OCI-LY7 (cell line): ENCODE measurements around the gene PLCXD3. TPM values are rescaled to one million over a fixed set of nuclear protein-coding genes. Genes with fewer than 3 reads are reported as not detected.

Source experiments
- BruUV-seq: library from RNA; stranded (reverse); fragments of 400-500 nt; replicated peaks from 2 replicates; lab custom pipeline; 2021; lab: Mats Ljungman, UMichigan
- CTCF ChIA-PET: fragments of 300-600 bp; sonication (Branson Sonifier 250); formaldehyde crosslinking; loops from one replicate; lab custom pipeline; 2022; ENCODE audit warnings: antibody characterized with exemption; ENCODE audit not compliant: unreplicated experiment; lab: Charles Lee
- POLR2A ChIA-PET: fragments of 300-600 bp; sonication (Branson Sonifier 250); formaldehyde crosslinking; loops from one replicate; lab custom pipeline; 2022; ENCODE audit warnings: antibody characterized with exemption; lab: Charles Lee
- DNase-seq: peaks from one replicate; pipeline ENCODE4 v3.0.0-alpha.2; 2015; ENCODE audit warnings: low spot score
- H2AFZ ChIP-seq: fragments of 200-600 bp; sonication (generic), shearing (Covaris generic); 2 replicates; pipeline ENCODE4 v1.6.1; 2014; ENCODE audit warnings: mild to moderate bottlenecking, antibody characterized with exemption, low read length, moderate library complexity
- H3K27ac ChIP-seq: fragments of 200-600 bp; sonication (generic); 2 replicates; pipeline ENCODE4 v1.5.1; 2014; ENCODE audit warnings: mixed run types, low read depth, mild to moderate bottlenecking, moderate library complexity, low read length, inconsistent platforms; ENCODE audit not compliant: poor library complexity, severe bottlenecking
- H3K36me3 ChIP-seq: fragments of 200-600 bp; sonication (generic); 2 replicates; pipeline ENCODE4 v1.6.1; 2014; ENCODE audit warnings: mild to moderate bottlenecking, antibody characterized with exemption, low read length, moderate library complexity, mixed read lengths; ENCODE audit not compliant: insufficient read depth
- H3K4me1 ChIP-seq: fragments of 200-600 bp; sonication (generic); 2 replicates; pipeline ENCODE4 v1.5.1; 2014; ENCODE audit warnings: mild to moderate bottlenecking, low read length; ENCODE audit not compliant: insufficient read depth, poor library complexity, severe bottlenecking
- H3K4me2 ChIP-seq: fragments of 200-600 bp; sonication (generic); 2 replicates; pipeline ENCODE4 v1.6.1; 2014; ENCODE audit warnings: mild to moderate bottlenecking, low read length
- H3K4me3 ChIP-seq: fragments of 200-600 bp; sonication (generic); 2 replicates; pipeline ENCODE4 v1.5.1; 2014; ENCODE audit warnings: mild to moderate bottlenecking, low read depth, low read length; ENCODE audit not compliant: poor library complexity, severe bottlenecking
- H3K79me2 ChIP-seq: fragments of 200-600 bp; sonication (generic); 2 replicates; pipeline ENCODE4 v1.6.1; 2016; ENCODE audit warnings: low read depth, mild to moderate bottlenecking, low read length, moderate library complexity, mixed read lengths; ENCODE audit not compliant: insufficient read depth
- H3K9me2 ChIP-seq: fragments of 200-600 bp; sonication (generic); 2 replicates; pipeline ENCODE4 v1.6.1; 2016; ENCODE audit warnings: mild to moderate bottlenecking, low read length, mixed read lengths; ENCODE audit not compliant: insufficient read depth
- H3K9me3 ChIP-seq: fragments of 200-600 bp; sonication (generic); 2 replicates; pipeline ENCODE4 v1.6.1; 2014; ENCODE audit warnings: mild to moderate bottlenecking, mixed run types, low read length, mixed read lengths
- H4K20me1 ChIP-seq: fragments of 200-600 bp; sonication (generic); 2 replicates; pipeline ENCODE4 v1.6.1; 2014; ENCODE audit warnings: mild to moderate bottlenecking, antibody characterized with exemption, low read length, moderate library complexity, mixed read lengths; ENCODE audit not compliant: insufficient read depth
- CTCF ChIP-seq: fragments of 200-600 bp; sonication (generic); conservative IDR thresholded peaks from 2 replicates; pipeline ENCODE4 v1.5.1; 2014; ENCODE audit warnings: mild to moderate bottlenecking, antibody characterized with exemption, low read length, moderate library complexity, mixed read lengths
- EZH2phosphoT487 ChIP-seq: fragments of 200-600 bp; sonication (generic); IDR thresholded peaks from 2 replicates; pipeline ENCODE4 v1.6.1; 2018; ENCODE audit warnings: low read depth, borderline replicate concordance, mild to moderate bottlenecking, mixed run types, antibody characterized with exemption, low read length, moderate library complexity, mixed read lengths
- intact Hi-C: fragments of 100-400 bp; cut with micrococcal nuclease; formaldehyde crosslinking; loops from one replicate; pipeline ENCODE4 v1.10.0; 2022; ENCODE audit not compliant: unreplicated experiment
- total RNA-seq, 2 experiments: library from RNA; depleted of rRNA in 1 of 2; stranded (reverse); fragments of >200 nt in 1 of 2; shearing (Covaris generic) in 1 of 2; gene quantifications; 2 replicates each; pipeline ENCODE4 v1.2.3, GENCODE V29; 2014 to 2022

PLCXD3 gene
- total RNA-seq, 2 experiments from 2014 or later, result not detected

DNA sequence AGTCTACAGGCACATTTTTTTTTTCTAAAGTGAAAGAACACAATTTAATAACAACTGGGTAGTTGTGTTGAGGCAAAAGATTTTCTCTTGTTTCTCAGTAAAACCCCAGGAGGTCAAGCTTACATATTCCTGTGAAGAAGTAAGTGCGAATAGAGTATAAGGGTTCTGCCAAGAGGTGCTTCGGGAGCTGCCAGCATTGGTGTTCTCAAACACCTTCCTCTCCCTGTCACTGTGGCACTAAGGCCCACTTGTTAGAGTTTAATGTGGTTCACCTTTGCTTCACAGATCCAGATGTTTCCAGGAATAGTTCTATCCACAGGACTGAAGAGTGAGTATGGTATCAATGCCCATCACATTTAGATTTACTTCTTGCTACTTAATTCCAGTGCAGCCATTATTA is 205.3 kb downstream of the PLCXD3 start:
- no peak for TF ChIP-seq EZH2phosphoT487
- TF ChIP-seq CTCF, result no peak
- DNase-seq, result no peak
- Histone ChIP-seq H3K9me3 (no peaks in the 10 kb centered on the region), H3K4me2 (no peak overlapping the region), H3K79me2 (no peaks in the 10 kb centered on the region), H2AFZ (no peak overlapping the region), H3K9me2 (no peaks in the 10 kb centered on the region), H3K4me1 (no peaks in the 10 kb centered on the region), H4K20me1 (no peaks in the 10 kb centered on the region), H3K36me3 (no peaks in the 10 kb centered on the region), H3K4me3 (no peak overlapping the region), H3K27ac (no peak overlapping the region)
- CTCF ChIA-PET, result no interaction called here
- intact Hi-C loops, result no loop called here
- POLR2A ChIA-PET, result interaction anchor here (0.6 kb wide), 1 partner anchor 325 kb away, joined by 4 read pairs; no protein-coding TSS in a partner anchor
- BruUV-seq, result no TSS peak

DNA sequence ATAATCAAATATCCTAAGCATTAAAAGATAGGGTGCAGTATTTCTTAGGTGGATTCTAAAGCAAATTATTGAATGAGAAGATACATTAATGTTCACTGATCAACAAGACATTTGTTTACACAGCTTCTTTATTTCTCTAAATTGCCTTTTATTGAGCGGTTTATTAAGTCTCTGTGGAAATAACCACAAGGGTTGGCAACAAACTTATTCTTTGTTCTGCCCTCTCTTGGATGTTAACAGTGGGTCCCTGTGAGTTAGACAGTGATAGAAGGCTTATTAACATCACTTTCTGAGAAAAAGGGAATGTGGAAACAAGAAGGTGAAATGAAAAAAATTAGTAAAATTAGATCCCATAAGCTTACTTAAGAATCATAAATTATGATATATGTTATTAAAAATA is 214.3 kb downstream of the PLCXD3 start:
- Histone ChIP-seq H3K79me2 (no peaks in the 10 kb centered on the region), H3K9me3 (no peaks in the 10 kb centered on the region), H4K20me1 (no peaks in the 10 kb centered on the region), H2AFZ (no peak overlapping the region), H3K4me3 (no peak overlapping the region), H3K4me2 (no peak overlapping the region), H3K4me1 (no peaks in the 10 kb centered on the region), H3K9me2 (no peaks in the 10 kb centered on the region), H3K27ac (no peak overlapping the region), H3K36me3 (no peaks in the 10 kb centered on the region)
- ChIA-PET CTCF (no interaction called here), POLR2A (interaction anchor here (0.6 kb wide), 1 partner anchor 713 kb away, joined by 4 read pairs; no protein-coding TSS in a partner anchor)
- BruUV-seq, result no TSS peak
- intact Hi-C loops, result no loop called here
- no peak for DNase-seq
- TF ChIP-seq EZH2phosphoT487 (no peak), CTCF (no peak)

DNA sequence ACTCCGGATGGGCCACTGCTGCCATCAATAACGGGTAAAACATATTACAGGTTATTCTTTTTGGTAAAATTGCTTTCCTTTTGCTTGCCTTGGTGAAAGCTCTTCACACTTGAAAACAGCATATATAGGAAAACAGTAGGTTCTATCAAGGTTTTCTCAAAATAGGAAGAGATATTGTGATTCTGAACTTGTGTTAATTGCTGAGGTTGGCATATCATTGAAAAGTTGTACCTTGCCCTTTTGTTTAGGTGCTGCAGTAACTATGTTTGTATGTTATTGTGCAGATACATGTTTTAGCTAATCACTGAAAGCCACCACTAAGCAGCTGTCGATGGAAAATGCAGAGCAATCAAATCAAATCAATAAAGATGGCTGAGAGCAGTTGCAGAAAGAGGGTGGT is 219.1 kb downstream of the PLCXD3 start:
- Histone ChIP-seq H3K36me3 (no peaks in the 10 kb centered on the region), H2AFZ (no peak overlapping the region), H3K4me2 (no peak overlapping the region), H3K4me1 (no peaks in the 10 kb centered on the region), H3K4me3 (no peak overlapping the region), H3K9me2 (no peaks in the 10 kb centered on the region), H3K9me3 (no peaks in the 10 kb centered on the region), H4K20me1 (no peaks in the 10 kb centered on the region), H3K79me2 (no peaks in the 10 kb centered on the region), H3K27ac (no peak overlapping the region)
- DNase-seq, result no peak
- intact Hi-C loops, result no loop called here
- CTCF ChIA-PET, result no interaction called here
- no TSS peak for BruUV-seq
- TF ChIP-seq CTCF, result no peak
- TF ChIP-seq EZH2phosphoT487, result no peak
- POLR2A ChIA-PET, result interaction anchor here (0.6 kb wide), 1 partner anchor 176 kb away, joined by 5 read pairs; no protein-coding TSS in a partner anchor
